Measurements from ENCODE around the gene KCNS1. TPM values are rescaled to one million over a fixed set of nuclear protein-coding genes. Genes with fewer than 3 reads are reported as not detected.

KCNS1 gene
- total and polyA plus RNA-seq, 4 donors: not detected

DNA sequence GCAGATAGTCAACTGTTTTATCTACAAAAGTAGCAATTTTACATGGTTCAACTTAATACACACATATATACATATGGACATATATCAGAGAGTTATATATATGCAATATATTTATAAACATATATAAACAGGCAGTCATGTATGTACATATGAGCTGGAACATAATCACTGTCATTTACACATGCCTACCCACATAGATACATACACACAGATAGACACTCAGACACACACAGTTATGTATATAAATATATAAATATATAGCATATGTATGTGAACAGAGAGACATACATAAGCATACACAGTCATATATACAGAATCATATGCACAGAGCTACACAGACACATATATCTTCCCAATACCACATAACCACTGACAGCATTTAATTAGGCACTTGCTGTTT is 11.8 kb upstream of the KCNS1 start:
- ATAC-seq (ENCODE audit: low FRiP score) (no peak), DNase-seq (no peak)
- intact Hi-C loops (cut with DNase I): no loop called here
- Histone ChIP-seq H3K27me3 (ENCODE audit: control insufficient read depth in 1 of 2, insufficient read depth in 2 of 2, low read length in 1 of 2) (no peaks in the 10 kb centered on the region), H3K9me3 (ENCODE audit: control insufficient read depth, low read length) (no peaks in the 10 kb centered on the region), H3K27ac (ENCODE audit: low read depth in 1 of 2, low read length in 2 of 2) (no peak overlapping the region), H3K36me3 (ENCODE audit: control insufficient read depth in 1 of 2, insufficient read depth in 2 of 2, low read length in 1 of 2) (no peaks in the 10 kb centered on the region), H3K4me1 (ENCODE audit: control insufficient read depth in 1 of 2, insufficient read depth in 2 of 2, low read length in 2 of 2) (no peaks in the 10 kb centered on the region), H3K4me3 (ENCODE audit: low read length in 2 of 2) (no peak overlapping the region)

DNA sequence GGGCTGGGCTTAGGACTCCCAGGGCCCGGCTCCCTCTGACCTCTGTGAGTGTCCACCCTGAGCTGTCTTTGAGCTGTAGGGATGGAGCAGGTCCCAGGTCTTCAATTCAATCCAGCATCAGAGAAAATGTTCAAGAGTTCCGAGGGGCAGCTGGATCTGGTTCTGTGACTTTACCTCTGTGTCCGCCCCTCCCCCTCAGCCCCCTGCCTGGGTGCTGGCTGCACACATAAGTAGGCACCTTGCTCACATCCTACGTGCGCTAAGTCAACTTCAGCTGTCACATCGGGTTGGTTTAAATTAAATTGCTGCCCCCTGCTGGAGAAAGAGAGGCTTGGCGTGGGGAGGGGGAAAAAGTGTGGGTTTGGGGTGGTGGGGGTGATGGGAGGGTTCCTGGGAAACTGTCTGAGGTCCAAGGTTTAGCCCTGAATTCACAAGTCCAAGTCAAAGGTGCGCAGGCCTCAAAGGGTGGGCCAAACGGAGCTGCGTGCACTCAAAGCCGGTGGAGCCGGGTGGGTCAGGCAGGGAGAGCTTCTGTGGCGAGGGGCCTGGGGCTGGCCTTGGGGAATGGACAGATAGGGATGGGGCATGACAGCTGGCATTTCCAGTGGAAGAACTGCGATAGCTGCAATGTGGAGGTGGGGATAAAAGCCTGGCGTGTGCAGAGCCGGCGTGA is 11.0 kb upstream of the KCNS1 start:
- no peaks in the 10 kb centered on the region for H3K4me1 ChIP-seq (ENCODE audit: control insufficient read depth in 1 of 2, insufficient read depth in 2 of 2, low read length in 2 of 2)
- H3K27me3 ChIP-seq (ENCODE audit: control insufficient read depth in 1 of 2, insufficient read depth in 2 of 2, low read length in 1 of 2): no peaks in the 10 kb centered on the region
- H3K9me3 ChIP-seq (ENCODE audit: control insufficient read depth, low read length): no peaks in the 10 kb centered on the region
- no peak overlapping the region for H3K4me3 ChIP-seq (ENCODE audit: low read length in 2 of 2)
- 37 to 43% methylated on average over 17 of the region's 17 CpGs for WGBS, 2 donors
- intact Hi-C loops (cut with DNase I): no loop called here
- DNase-seq (no peak), ATAC-seq (ENCODE audit: low FRiP score) (no peak)
- no peak overlapping the region for H3K27ac ChIP-seq (ENCODE audit: low read depth in 1 of 2, low read length in 2 of 2)
- no peaks in the 10 kb centered on the region for H3K36me3 ChIP-seq (ENCODE audit: control insufficient read depth in 1 of 2, insufficient read depth in 2 of 2, low read length in 1 of 2)

DNA sequence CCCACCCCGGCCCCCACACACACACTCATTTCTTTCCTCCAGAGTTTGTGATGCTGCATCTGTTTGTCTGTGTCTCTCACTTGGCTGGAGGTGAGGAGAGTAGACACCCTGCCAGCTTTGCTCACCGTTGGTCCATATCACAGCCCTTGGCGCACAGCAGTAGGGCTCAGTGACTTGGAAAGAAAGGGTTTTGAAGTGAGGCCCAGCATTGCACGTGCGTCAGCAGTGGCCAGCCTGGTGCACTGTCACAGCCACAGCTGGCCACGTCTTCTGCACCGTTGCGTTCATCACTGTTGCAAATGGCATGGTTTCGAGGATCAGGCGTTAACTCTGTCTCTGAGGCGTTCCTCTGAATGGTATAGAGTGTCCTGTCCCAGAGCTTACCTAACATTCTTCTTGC is 10.4 kb upstream of the KCNS1 start:
- H3K9me3 ChIP-seq (ENCODE audit: control insufficient read depth, low read length): no peaks in the 10 kb centered on the region
- no peak overlapping the region for H3K27ac ChIP-seq (ENCODE audit: low read depth in 1 of 2, low read length in 2 of 2)
- no peaks in the 10 kb centered on the region for H3K36me3 ChIP-seq (ENCODE audit: control insufficient read depth in 1 of 2, insufficient read depth in 2 of 2, low read length in 1 of 2)
- no peaks in the 10 kb centered on the region for H3K4me1 ChIP-seq (ENCODE audit: control insufficient read depth in 1 of 2, insufficient read depth in 2 of 2, low read length in 2 of 2)
- ATAC-seq (ENCODE audit: low FRiP score) (no peak), DNase-seq (no peak)
- intact Hi-C loops (cut with DNase I): no loop called here
- no peak overlapping the region for H3K4me3 ChIP-seq (ENCODE audit: low read length in 2 of 2)
- 57 to 60% methylated on average over 11 of the region's 11 CpGs for WGBS, 2 donors
- H3K27me3 ChIP-seq (ENCODE audit: control insufficient read depth in 1 of 2, insufficient read depth in 2 of 2, low read length in 1 of 2): no peaks in the 10 kb centered on the region

DNA sequence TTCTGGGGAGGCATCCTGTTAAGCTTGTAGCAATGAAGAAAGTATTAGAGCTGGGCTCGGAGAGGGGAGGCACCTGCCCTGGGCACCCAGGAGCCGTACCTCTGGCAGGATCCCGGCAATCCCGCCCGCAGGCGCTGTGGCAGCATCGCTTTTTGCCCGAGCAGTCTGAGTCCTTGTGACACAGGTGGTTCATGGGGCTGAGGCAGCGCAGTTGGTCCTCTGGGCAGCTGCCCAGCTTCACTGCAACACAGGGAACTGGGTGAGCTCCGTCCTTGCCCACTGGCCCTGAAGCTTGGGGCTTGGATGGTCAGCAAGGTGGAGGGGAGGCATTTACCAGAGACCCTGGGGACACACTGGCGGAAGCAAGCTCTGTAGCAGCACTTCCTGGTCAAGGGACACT is 9.4 kb upstream of the KCNS1 start:
- ATAC-seq (ENCODE audit: low FRiP score) (no peak), DNase-seq (no peak)
- 89 to 91% methylated on average over 11 of the region's 11 CpGs for WGBS, 2 donors
- no peaks in the 10 kb centered on the region for H3K4me1 ChIP-seq (ENCODE audit: control insufficient read depth in 1 of 2, insufficient read depth in 2 of 2, low read length in 2 of 2)
- no peak overlapping the region for H3K27ac ChIP-seq (ENCODE audit: low read depth in 1 of 2, low read length in 2 of 2)
- no peak overlapping the region for H3K4me3 ChIP-seq (ENCODE audit: low read length in 2 of 2)
- H3K9me3 ChIP-seq (ENCODE audit: control insufficient read depth, low read length): no peaks in the 10 kb centered on the region
- H3K36me3 ChIP-seq (ENCODE audit: control insufficient read depth in 1 of 2, insufficient read depth in 2 of 2, low read length in 1 of 2): no peaks in the 10 kb centered on the region
- no peaks in the 10 kb centered on the region for H3K27me3 ChIP-seq (ENCODE audit: control insufficient read depth in 1 of 2, insufficient read depth in 2 of 2, low read length in 1 of 2)
- intact Hi-C loops (cut with DNase I): no loop called here

DNA sequence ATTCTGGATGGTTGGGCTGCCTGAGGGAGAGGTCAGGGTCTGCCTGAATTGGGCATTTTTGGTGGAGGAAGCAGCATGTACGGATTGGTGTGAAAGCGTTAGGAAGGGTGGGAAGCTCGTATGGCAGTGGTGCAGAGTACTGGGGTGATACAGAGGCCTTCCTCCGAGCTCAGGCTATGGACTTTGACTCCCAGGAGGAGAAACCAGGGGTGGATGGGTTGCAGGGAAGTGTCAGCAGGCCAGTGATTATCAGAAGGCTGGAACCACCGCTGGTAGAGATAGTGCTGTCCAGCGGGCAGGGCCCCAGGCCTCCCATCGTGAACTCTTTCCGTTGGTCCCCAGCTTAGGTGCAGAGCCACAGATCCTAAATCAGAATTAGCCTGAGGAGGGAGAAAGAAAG is 8.7 kb upstream of the KCNS1 start:
- H3K9me3 ChIP-seq (ENCODE audit: control insufficient read depth, low read length): no peaks in the 10 kb centered on the region
- no peaks in the 10 kb centered on the region for H3K27me3 ChIP-seq (ENCODE audit: control insufficient read depth in 1 of 2, insufficient read depth in 2 of 2, low read length in 1 of 2)
- no peak overlapping the region for H3K27ac ChIP-seq (ENCODE audit: low read depth in 1 of 2, low read length in 2 of 2)
- ATAC-seq (ENCODE audit: low FRiP score): no peak
- H3K4me1 ChIP-seq (ENCODE audit: control insufficient read depth in 1 of 2, insufficient read depth in 2 of 2, low read length in 2 of 2): no peaks in the 10 kb centered on the region
- no peak overlapping the region for H3K4me3 ChIP-seq (ENCODE audit: low read length in 2 of 2)
- H3K36me3 ChIP-seq (ENCODE audit: control insufficient read depth in 1 of 2, insufficient read depth in 2 of 2, low read length in 1 of 2): no peaks in the 10 kb centered on the region
- WGBS, 2 donors: 79 to 83% methylated on average over 8 of the region's 8 CpGs
- intact Hi-C loops (cut with DNase I): no loop called here
- no peak for DNase-seq

DNA sequence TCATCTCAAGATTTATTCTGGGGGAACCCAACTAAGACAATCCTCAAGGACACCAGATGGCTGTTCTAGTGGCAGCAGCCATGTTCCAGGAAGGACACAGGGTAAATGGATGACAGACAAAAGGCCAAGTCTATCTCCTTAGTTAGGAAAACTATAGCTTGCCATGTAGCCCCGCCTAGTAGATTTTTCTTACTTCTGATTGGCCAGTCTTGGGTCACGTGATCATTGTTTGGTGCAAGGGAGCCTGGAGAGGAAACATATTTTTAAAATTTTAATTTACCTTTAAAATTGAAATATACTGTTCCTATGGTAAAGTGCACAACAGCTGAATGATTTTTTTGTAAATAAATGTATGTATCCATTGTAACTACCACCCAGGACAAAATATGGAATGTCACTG is 4.4 kb upstream of the KCNS1 start:
- Histone ChIP-seq H3K27ac (ENCODE audit: low read depth in 1 of 2, low read length in 2 of 2) (no peak overlapping the region), H3K4me3 (ENCODE audit: low read length in 2 of 2) (no peak overlapping the region), H3K4me1 (ENCODE audit: control insufficient read depth in 1 of 2, insufficient read depth in 2 of 2, low read length in 2 of 2) (no peaks in the 10 kb centered on the region), H3K9me3 (ENCODE audit: control insufficient read depth, low read length) (no peaks in the 10 kb centered on the region), H3K36me3 (ENCODE audit: control insufficient read depth in 1 of 2, insufficient read depth in 2 of 2, low read length in 1 of 2) (no peaks in the 10 kb centered on the region), H3K27me3 (ENCODE audit: control insufficient read depth in 1 of 2, insufficient read depth in 2 of 2, low read length in 1 of 2) (no peaks in the 10 kb centered on the region)
- no peak for ATAC-seq (ENCODE audit: low FRiP score)
- no peak for DNase-seq
- WGBS, 2 donors: 84 to 88% methylated on average over 2 of the region's 2 CpGs
- intact Hi-C loops (cut with DNase I): no loop called here

DNA sequence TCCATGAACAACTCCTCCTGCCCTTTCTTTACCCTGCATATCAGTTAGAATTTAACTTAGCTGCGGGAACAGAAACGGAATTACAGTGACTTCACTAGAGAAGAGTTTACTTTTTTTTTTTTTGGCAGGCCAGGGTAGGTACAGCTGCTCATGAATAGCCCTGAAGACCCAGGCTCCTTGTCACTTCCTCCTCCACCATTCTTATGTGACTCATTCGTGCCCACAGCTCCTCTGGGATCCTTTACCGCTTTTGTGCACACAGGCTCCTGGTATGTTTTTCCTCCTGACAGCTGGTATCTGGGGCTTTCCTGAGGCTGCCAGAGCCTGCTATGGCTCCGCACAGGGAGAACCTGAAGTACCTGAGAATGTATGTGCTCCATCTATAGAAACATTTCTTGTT is 3.9 kb upstream of the KCNS1 start:
- H3K27me3 ChIP-seq (ENCODE audit: control insufficient read depth in 1 of 2, insufficient read depth in 2 of 2, low read length in 1 of 2): no peaks in the 10 kb centered on the region
- DNase-seq: no peak
- ATAC-seq (ENCODE audit: low FRiP score): no peak
- no peak overlapping the region for H3K27ac ChIP-seq (ENCODE audit: low read depth in 1 of 2, low read length in 2 of 2)
- H3K36me3 ChIP-seq (ENCODE audit: control insufficient read depth in 1 of 2, insufficient read depth in 2 of 2, low read length in 1 of 2): no peaks in the 10 kb centered on the region
- intact Hi-C loops (cut with DNase I): no loop called here
- no peak overlapping the region for H3K4me3 ChIP-seq (ENCODE audit: low read length in 2 of 2)
- WGBS, 2 donors: 35 to 37% methylated on average over 5 of the region's 5 CpGs
- H3K9me3 ChIP-seq (ENCODE audit: control insufficient read depth, low read length): no peaks in the 10 kb centered on the region
- no peaks in the 10 kb centered on the region for H3K4me1 ChIP-seq (ENCODE audit: control insufficient read depth in 1 of 2, insufficient read depth in 2 of 2, low read length in 2 of 2)

DNA sequence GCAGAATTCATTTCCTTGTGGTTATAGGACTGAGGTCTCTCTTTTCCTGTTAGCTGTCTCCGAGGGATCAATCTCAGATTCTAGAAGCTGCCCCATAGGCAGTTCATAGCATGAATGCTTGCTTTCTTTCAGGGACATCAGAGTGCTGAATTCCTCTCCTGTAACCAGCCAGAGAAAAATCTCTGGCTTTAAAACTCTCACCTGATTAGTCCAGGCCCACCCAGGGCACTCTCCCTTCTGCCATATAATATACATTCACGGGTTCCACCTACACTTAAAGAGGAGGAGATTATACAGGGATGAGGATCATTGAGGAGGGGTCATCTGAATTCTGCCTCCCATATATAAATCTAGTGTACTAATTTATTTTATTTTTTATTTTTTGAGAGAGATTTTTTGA is 2.1 kb upstream of the KCNS1 start:
- intact Hi-C loops (cut with DNase I): no loop called here
- ATAC-seq (ENCODE audit: low FRiP score): no peak
- H3K27ac ChIP-seq (ENCODE audit: low read depth in 1 of 2, low read length in 2 of 2): no peak overlapping the region
- H3K4me3 ChIP-seq (ENCODE audit: low read length in 2 of 2): no peak overlapping the region
- no peaks in the 10 kb centered on the region for H3K9me3 ChIP-seq (ENCODE audit: control insufficient read depth, low read length)
- DNase-seq: no peak
- no peaks in the 10 kb centered on the region for H3K36me3 ChIP-seq (ENCODE audit: control insufficient read depth in 1 of 2, insufficient read depth in 2 of 2, low read length in 1 of 2)
- 75 to 79% methylated on average over 2 of the region's 2 CpGs for WGBS, 2 donors
- peaks cover 0 to 3% of the 10 kb centered on the region in 2 donors for H3K27me3 ChIP-seq (ENCODE audit: control insufficient read depth in 1 of 2, insufficient read depth in 2 of 2, low read length in 1 of 2)
- no peaks in the 10 kb centered on the region for H3K4me1 ChIP-seq (ENCODE audit: control insufficient read depth in 1 of 2, insufficient read depth in 2 of 2, low read length in 2 of 2)

DNA sequence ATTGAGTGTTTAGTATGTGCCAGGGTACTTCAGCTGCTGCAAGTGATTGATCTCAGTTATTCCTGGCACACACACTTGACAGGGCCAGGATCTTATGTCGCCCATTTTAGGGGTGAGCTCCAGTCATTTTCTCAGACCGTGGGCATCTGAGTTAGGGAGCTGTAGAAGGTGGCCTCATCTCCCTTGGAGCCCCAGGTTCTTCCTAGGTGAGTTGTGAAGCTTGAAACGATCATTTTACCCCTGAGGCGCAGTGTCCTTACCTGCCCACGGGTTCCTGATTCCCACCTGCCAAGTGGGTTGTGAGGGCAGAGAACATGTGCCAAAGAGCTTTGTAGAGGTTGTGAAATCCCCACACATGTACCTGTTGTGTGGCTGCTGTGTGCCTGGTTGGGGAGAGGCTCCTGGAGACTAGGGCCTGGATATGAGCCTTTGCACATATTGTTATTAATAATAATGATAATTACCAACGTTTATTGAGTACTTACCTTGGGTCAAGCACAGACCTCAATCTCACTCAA is 465 bp upstream of the KCNS1 start:
- Histone ChIP-seq H3K9me3 (ENCODE audit: control insufficient read depth, low read length) (no peaks in the 10 kb centered on the region), H3K27me3 (ENCODE audit: control insufficient read depth in 1 of 2, insufficient read depth in 2 of 2, low read length in 1 of 2) (peaks cover 0 to 3% of the 10 kb centered on the region in 2 donors), H3K4me3 (ENCODE audit: low read length in 2 of 2) (no peak overlapping the region), H3K4me1 (ENCODE audit: control insufficient read depth in 1 of 2, insufficient read depth in 2 of 2, low read length in 2 of 2) (no peaks in the 10 kb centered on the region), H3K27ac (ENCODE audit: low read depth in 1 of 2, low read length in 2 of 2) (no peak overlapping the region), H3K36me3 (ENCODE audit: control insufficient read depth in 1 of 2, insufficient read depth in 2 of 2, low read length in 1 of 2) (no peaks in the 10 kb centered on the region)
- ATAC-seq (ENCODE audit: low FRiP score) (no peak), DNase-seq (no peak)
- intact Hi-C loops (cut with DNase I): no loop called here
- 72 to 75% methylated on average over 6 of the region's 6 CpGs for WGBS, 2 donors

Data from aorta (tissue), 5 donors.